HK-2 (cell line): ENCODE data around the gene LAMTOR3.

Experiments used
- DNase-seq: peaks from one replicate; pipeline ENCODE4 v3.0.0-alpha.2; 2018; ENCODE audit not compliant: unreplicated experiment

LAMTOR3 gene

GRCh38 chr4:99894161-99894997 is at the start of gene LAMTOR3:
TSS of gene LAMTOR3 (minus strand) at chr4:99894427. CDS start at chr4:99893963, 464 bp downstream.
- DNase-seq = peak; percentile 89

GRCh38 chr4:99938243-99938753 is 44.1 kb upstream of the LAMTOR3 start:
- DNase-seq = no peak

GRCh38 chr4:99934891-99935290 is 40.7 kb upstream of the LAMTOR3 start:
- no peak for DNase-seq

- DNase-seq = no peak
These were observed 33.3 kb upstream of the LAMTOR3 start for GRCh38 chr4:99927566-99927965.

GRCh38 chr4:99921174-99921573 is 26.9 kb upstream of the LAMTOR3 start:
- DNase-seq = no peak

- DNase-seq = no peak
These were observed 24.4 kb upstream of the LAMTOR3 start for GRCh38 chr4:99918656-99919055.

GRCh38 chr4:99917575-99917974 is 23.3 kb upstream of the LAMTOR3 start:
- no peak for DNase-seq

- DNase-seq = no peak
These were observed 21.2 kb upstream of the LAMTOR3 start for GRCh38 chr4:99915449-99915848.

- no peak for DNase-seq
These were observed 771 bp upstream of the LAMTOR3 start for GRCh38 chr4:99894998-99895397.

- DNase-seq = no peak
These were observed 427 bp downstream of the LAMTOR3 start for GRCh38 chr4:99893839-99894160.

GRCh38 chr4:99893029-99893428 is 1.2 kb downstream of the LAMTOR3 start:
- no peak for DNase-seq

- DNase-seq = no peak
These were observed 2.9 kb downstream of the LAMTOR3 start for GRCh38 chr4:99891351-99891750.

- no peak for DNase-seq
These were observed 6.4 kb downstream of the LAMTOR3 start for GRCh38 chr4:99887837-99888236.

GRCh38 chr4:99886146-99886545 is 8.1 kb downstream of the LAMTOR3 start:
- no peak for DNase-seq

GRCh38 chr4:99885687-99886086 is 8.5 kb downstream of the LAMTOR3 start:
- no peak for DNase-seq

GRCh38 chr4:99885063-99885664 is 9.1 kb downstream of the LAMTOR3 start:
- DNase-seq = no peak

- DNase-seq = no peak
These were observed 14.8 kb downstream of the LAMTOR3 start for GRCh38 chr4:99879458-99879857.

GRCh38 chr4:99878604-99879003 is 15.6 kb downstream of the LAMTOR3 start:
- no peak for DNase-seq

GRCh38 chr4:99876946-99877345 is 17.3 kb downstream of the LAMTOR3 start:
- no peak for DNase-seq

GRCh38 chr4:99875071-99875470 is 19.2 kb downstream of the LAMTOR3 start:
- no peak for DNase-seq

GRCh38 chr4:99872570-99872969 is 21.7 kb downstream of the LAMTOR3 start:
- DNase-seq = no peak

- peak; percentile 13 for DNase-seq
These were observed 26.1 kb downstream of the LAMTOR3 start for GRCh38 chr4:99868126-99868596.

- DNase-seq = no peak
These were observed 30.4 kb downstream of the LAMTOR3 start for GRCh38 chr4:99863804-99864203.
